Neuronal stem cell (in vitro differentiated cells): ENCODE data around the gene VWA1.

Experiments used
- DNase-seq: peaks from one replicate; pipeline ENCODE4 v3.0.0-alpha.2; 2013; ENCODE audit warnings: low spot score
- H2AFZ ChIP-seq: one replicate; pipeline ENCODE4 v1.6.1; 2013; ENCODE audit warnings: mild to moderate bottlenecking, low read length, inconsistent platforms
- H2AK5ac ChIP-seq: 2 replicates; pipeline ENCODE4 v1.6.1; 2013; ENCODE audit warnings: low read depth, mild to moderate bottlenecking, inconsistent platforms, low read length, moderate library complexity, mixed read lengths
- H2BK120ac ChIP-seq: 2 replicates; pipeline ENCODE4 v1.6.1; 2013; ENCODE audit warnings: low read depth, mild to moderate bottlenecking, inconsistent platforms, low read length, moderate library complexity, mixed read lengths
- H2BK12ac ChIP-seq: one replicate; pipeline ENCODE4 v1.6.1; 2013; ENCODE audit warnings: low read length, inconsistent platforms
- H2BK15ac ChIP-seq: 2 replicates; pipeline ENCODE4 v1.6.1; 2013; ENCODE audit warnings: mild to moderate bottlenecking, low read length, inconsistent platforms, mixed read lengths
- H2BK5ac ChIP-seq: one replicate; pipeline ENCODE4 v1.6.1; 2013; ENCODE audit warnings: inconsistent platforms, mild to moderate bottlenecking, low read length, moderate library complexity
- H3K14ac ChIP-seq: one replicate; pipeline ENCODE4 v1.6.1; 2013; ENCODE audit warnings: low read length, inconsistent platforms
- H3K18ac ChIP-seq: 2 replicates; pipeline ENCODE4 v1.6.1; 2013; ENCODE audit warnings: low read length, inconsistent platforms
- H3K23ac ChIP-seq: 2 replicates; pipeline ENCODE4 v1.6.1; 2013; ENCODE audit warnings: low read depth, mild to moderate bottlenecking, mixed read lengths, low read length, inconsistent platforms; ENCODE audit not compliant: poor library complexity
- H3K27ac ChIP-seq: replicated peaks from 3 replicates; pipeline ENCODE4 v1.5.1; 2013; ENCODE audit warnings: low read length, inconsistent platforms
- H3K27me3 ChIP-seq, 3 experiments: 2 replicates each; pipeline ENCODE4 v1.6.1; 2013; ENCODE audit warnings: low read length in 3 of 3, mild to moderate bottlenecking in 2 of 3, inconsistent platforms in 1 of 3, low read depth in 1 of 3, mixed read lengths in 1 of 3, moderate library complexity in 1 of 3; ENCODE audit not compliant: control insufficient read depth in 3 of 3, insufficient read depth in 3 of 3
- H3K36me3 ChIP-seq, 2 donors: replicated peaks in 1 of 2; 2 replicates each; pipeline ENCODE4 v1.6.1; 2013; ENCODE audit warnings: low read length in 2 of 2; ENCODE audit not compliant: control insufficient read depth in 2 of 2, insufficient read depth in 2 of 2
- H3K4ac ChIP-seq: 2 replicates; pipeline ENCODE4 v1.6.1; 2013; ENCODE audit warnings: inconsistent platforms, mild to moderate bottlenecking, low read length, moderate library complexity
- H3K4me1 ChIP-seq, 2 donors: 1 replicate in 1 of 2; 2 replicates in 1 of 2; pipeline ENCODE4 v1.6.1; 2013; ENCODE audit warnings: low read length in 2 of 2, low read depth in 1 of 2; ENCODE audit not compliant: control insufficient read depth in 2 of 2, insufficient read depth in 1 of 2
- H3K4me2 ChIP-seq: one replicate; pipeline ENCODE4 v1.6.1; 2013; ENCODE audit warnings: mild to moderate bottlenecking, low read length, inconsistent platforms; ENCODE audit not compliant: insufficient read depth, poor library complexity, severe bottlenecking
- H3K4me3 ChIP-seq, 2 donors: 2 replicates each; pipeline ENCODE4 v1.5.1; 2013; ENCODE audit warnings: low read length in 2 of 2, mild to moderate bottlenecking in 2 of 2, inconsistent platforms in 1 of 2, moderate library complexity in 1 of 2
- H3K79me1 ChIP-seq: one replicate; pipeline ENCODE4 v1.6.1; 2013; ENCODE audit warnings: low read depth, mild to moderate bottlenecking, inconsistent platforms, low read length, moderate library complexity
- H3K9ac ChIP-seq: one replicate; pipeline ENCODE4 v1.6.1; 2013; ENCODE audit warnings: mild to moderate bottlenecking, low read depth, low read length, inconsistent platforms; ENCODE audit not compliant: poor library complexity
- H3K9me3 ChIP-seq, 2 donors: replicated peaks in 1 of 2; 2 replicates each; pipeline versions ENCODE3 to v1.6.1; 2013; ENCODE audit warnings: low read length in 2 of 2, mild to moderate bottlenecking in 2 of 2, inconsistent platforms in 1 of 2, low read depth in 1 of 2, mixed read lengths in 1 of 2, moderate library complexity in 1 of 2; ENCODE audit not compliant: control insufficient read depth in 2 of 2, insufficient read depth in 1 of 2
- H4K8ac ChIP-seq: one replicate; pipeline ENCODE4 v1.6.1; 2013; ENCODE audit warnings: low read depth, mild to moderate bottlenecking, inconsistent platforms, low read length, moderate library complexity
- H4K91ac ChIP-seq: one replicate; pipeline ENCODE4 v1.6.1; 2013; ENCODE audit warnings: low read length, low read depth, mild to moderate bottlenecking, inconsistent platforms; ENCODE audit not compliant: poor library complexity
- WGBS, 2 donors: extraction: QIAGEN DNeasy Blood & Tissue Kit; methylation state at CpG; one replicate each; pipeline ENCODE4 v1.1.7; 2013; ENCODE audit warnings: missing lambda C conversion rate in 2 of 2, mixed read lengths in 1 of 2; ENCODE audit not compliant: insufficient read length in 2 of 2, insufficient replicate concordance in 1 of 2; ENCODE audit errors: extremely low coverage in 2 of 2; 5-methylcytosine and 5-hydroxymethylcytosine counted together

VWA1 gene

DNA sequence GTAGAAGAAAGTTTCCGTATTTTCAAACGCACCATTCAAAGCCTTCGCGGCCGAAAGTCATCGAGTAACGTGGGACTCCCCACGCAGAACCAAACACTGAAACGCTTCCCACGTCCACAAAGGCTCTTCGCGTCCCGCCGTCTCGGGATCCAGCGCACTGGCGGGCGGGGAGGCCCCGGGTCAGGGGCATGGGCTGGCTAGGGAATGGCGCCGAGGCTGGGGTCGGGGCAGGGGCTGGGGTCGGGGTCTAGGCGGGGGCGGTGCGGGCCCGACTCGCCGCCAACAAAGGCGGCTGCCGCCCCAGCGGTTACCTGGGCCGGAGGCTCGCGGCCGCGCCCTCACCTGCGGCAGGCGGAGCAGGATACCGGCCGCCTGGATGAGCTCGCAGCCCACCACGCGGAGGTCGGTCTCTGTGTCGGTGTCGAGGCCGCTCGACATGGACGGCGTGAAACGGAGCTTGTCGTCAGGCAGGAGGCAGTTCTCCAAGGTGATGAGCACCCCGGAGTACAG is 36.8 kb upstream of the VWA1 start:
- Histone ChIP-seq H2BK15ac (peak overlapping the region; percentile 62), H2AFZ (peak overlapping the region; percentile 90), H3K4ac (peak overlapping the region; percentile 80), H3K36me3 (peaks cover 46 to 80% of the 10 kb centered on the region in 2 donors), H4K91ac (no peak overlapping the region), H3K4me3 (peak overlapping the region; percentile 84 to 98), H3K23ac (peak overlapping the region; percentile 98), H4K8ac (no peak overlapping the region), H3K27ac (no peak overlapping the region), H2BK12ac (peak overlapping the region; percentile 53), H3K27me3 (no peaks in the 10 kb centered on the region), H2BK5ac (peak overlapping the region; percentile 79), H3K4me2 (peak overlapping the region; percentile 90), H3K14ac (peak overlapping the region; percentile 87), H3K79me1 (peaks cover 24% of the 10 kb centered on the region), H3K18ac (peak overlapping the region; percentile 99), H3K9ac (peak overlapping the region; percentile 100), H3K4me1 (peaks cover 11 to 14% of the 10 kb centered on the region in 2 donors), H2AK5ac (peak overlapping the region; percentile 98), H3K9me3 (no peaks in the 10 kb centered on the region), H2BK120ac (peak overlapping the region; percentile 89)
- no peak for DNase-seq
- WGBS, 2 donors = no CpG with 5 or more reads among the region's 54 CpGs

DNA sequence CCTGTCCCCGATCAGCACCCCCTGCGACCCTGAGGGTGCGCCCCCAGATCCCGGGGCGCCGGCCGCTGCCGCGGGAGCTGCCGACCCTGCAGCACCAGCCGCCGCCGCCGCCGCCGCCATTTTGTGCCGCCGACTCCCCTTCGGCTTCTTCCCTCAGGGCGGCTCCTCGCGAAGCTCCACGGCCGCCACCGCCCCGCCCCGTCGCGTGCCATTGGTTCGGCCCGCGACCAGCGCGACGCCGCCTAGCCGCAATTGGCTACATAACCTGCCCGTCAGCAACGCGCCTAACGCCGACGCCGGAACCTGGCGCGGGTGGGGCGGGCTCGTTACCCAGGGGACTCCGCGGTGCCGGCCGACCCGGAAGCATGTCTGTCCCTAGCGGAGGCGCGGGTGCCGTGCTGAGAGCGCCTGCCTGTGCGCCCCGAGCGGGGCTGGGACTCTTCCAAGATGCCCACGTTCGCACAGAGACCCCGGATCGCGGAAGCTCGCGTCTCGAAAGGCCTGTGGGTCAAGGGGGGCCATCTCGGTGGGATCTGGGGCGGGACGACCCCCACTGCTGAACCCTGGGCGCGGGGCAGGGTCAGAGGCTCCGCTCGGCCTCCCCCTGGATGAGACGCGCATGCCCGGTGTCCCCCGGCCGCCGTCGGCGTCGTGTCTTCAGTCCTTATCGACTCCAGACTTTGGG is 36.2 kb upstream of the VWA1 start, which contains the start of gene CCNL2:
Gene CCNL2, minus strand, starts transcription at position 149 of the 685 bp plus-strand sequence. Its CDS starts 29 bp downstream, at position 120.
- H3K14ac ChIP-seq = peak within 1 kb of the TSS; percentile 100
- WGBS, 2 donors = no CpG with 5 or more reads among the region's 86 CpGs
- peak within 1 kb of the TSS; percentile 79 for H4K8ac ChIP-seq
- H3K18ac ChIP-seq = peak within 1 kb of the TSS; percentile 99
- peak within 1 kb of the TSS; percentile 70 for H2BK12ac ChIP-seq
- peaks cover 24% of the 10 kb centered on the region for H3K79me1 ChIP-seq
- H2AK5ac ChIP-seq = peak within 1 kb of the TSS; percentile 98
- peak within 1 kb of the TSS; percentile 89 for H2BK120ac ChIP-seq
- H3K23ac ChIP-seq = peak within 1 kb of the TSS; percentile 98
- H3K27ac ChIP-seq = peak within 1 kb of the TSS; percentile 34
- no peaks in the 10 kb centered on the region for H3K9me3 ChIP-seq
- peak within 1 kb of the TSS; percentile 79 for H2BK5ac ChIP-seq
- peak within 1 kb of the TSS; percentile 100 for H3K9ac ChIP-seq
- peaks cover 11 to 14% of the 10 kb centered on the region in 2 donors for H3K4me1 ChIP-seq
- H2BK15ac ChIP-seq = peak within 1 kb of the TSS; percentile 62
- peak within 1 kb of the TSS; percentile 80 for H3K4ac ChIP-seq
- H3K4me2 ChIP-seq = peak within 1 kb of the TSS; percentile 91
- H3K36me3 ChIP-seq = peaks cover 48 to 78% of the 10 kb centered on the region in 2 donors
- H2AFZ ChIP-seq = peak within 1 kb of the TSS; percentile 91
- H3K4me3 ChIP-seq = peak within 1 kb of the TSS; percentile 84 to 98
- peak within 1 kb of the TSS; percentile 97 for H4K91ac ChIP-seq
- DNase-seq = peak; percentile 99
- H3K27me3 ChIP-seq = no peaks in the 10 kb centered on the region

- peak overlapping the region; percentile 98 for H3K23ac ChIP-seq
- peak overlapping the region; percentile 47 for H2BK120ac ChIP-seq
- H3K4me1 ChIP-seq = peaks cover 11 to 14% of the 10 kb centered on the region in 2 donors
- peak overlapping the region; percentile 91 for H2AFZ ChIP-seq
- H3K9ac ChIP-seq = peak overlapping the region; percentile 100
- peak overlapping the region; percentile 79 for H2BK5ac ChIP-seq
- H3K4me3 ChIP-seq = peak overlapping the region; percentile 84 to 98
- DNase-seq = no peak
- WGBS, 2 donors = no CpG with 5 or more reads among the region's 34 CpGs
- H3K79me1 ChIP-seq = peaks cover 26% of the 10 kb centered on the region
- peak overlapping the region; percentile 70 for H2BK12ac ChIP-seq
- H3K36me3 ChIP-seq = peaks cover 52 to 78% of the 10 kb centered on the region in 2 donors
- peak overlapping the region; percentile 1 for H3K4ac ChIP-seq
- H3K14ac ChIP-seq = peak overlapping the region; percentile 100
- peak overlapping the region; percentile 79 for H4K8ac ChIP-seq
- H2BK15ac ChIP-seq = peak overlapping the region; percentile 2
- H4K91ac ChIP-seq = peak overlapping the region; percentile 97
- peak overlapping the region; percentile 34 for H3K27ac ChIP-seq
- H3K9me3 ChIP-seq = no peaks in the 10 kb centered on the region
- peak overlapping the region; percentile 98 for H3K18ac ChIP-seq
- H3K27me3 ChIP-seq = no peaks in the 10 kb centered on the region
- H2AK5ac ChIP-seq = peak overlapping the region; percentile 58
- peak overlapping the region; percentile 91 for H3K4me2 ChIP-seq
Measured at GRCh38 chr1:1399872-1400575, 35.5 kb upstream of the VWA1 start.
